Head of caudate nucleus (tissue), 42 donors: ENCODE measurements around the gene RNF227.
"Not testable (repeated sequence)": the region's sequence is repeated elsewhere in the genome, so short reads cannot be mapped to it uniquely, and the experiment has no call there.

Source experiments
- DNase-seq, 42 donors: peaks; one replicate each; pipeline versions ENCODE4 v3.0.0 to v3.0.0-alpha.2; 2020 to 2021; ENCODE audit warnings: mixed read lengths in 7 of 42
- intact Hi-C: fragments of 100-400 bp; cut with DNase I; formaldehyde crosslinking; loops from one replicate; pipeline ENCODE4 v1.15.0; 2022

RNF227 gene

GRCh38 chr17:7915611-7916384, at the start of gene RNF227:
Gene RNF227 (minus strand): TSS chr17:7916289. CDS start chr17:7916195, 94 bp downstream.
- intact Hi-C loops = loop anchor here (2.0 kb wide), 1 partner anchor 17 kb away; the partner anchor contains the start of gene CNTROB
- DNase-seq = peak; percentile 62 to 93 (median 86)

- intact Hi-C loops = no loop called here
These were observed 45.3 kb upstream of the RNF227 start for GRCh38 chr17:7961421-7961820.

GRCh38 chr17:7959503-7960253, 43.6 kb upstream of the RNF227 start:
- DNase-seq = no peak
- intact Hi-C loops = no loop called here

More at GRCh38 chr17:7961421-7961820, 45.3 kb upstream of the RNF227 start:
- DNase-seq = no peak

- intact Hi-C loops = no loop called here
- peak in 10 of 42 donors; percentile 9 to 30 (median 16) for DNase-seq
These were observed 40.3 kb upstream of the RNF227 start for GRCh38 chr17:7956228-7956965.

GRCh38 chr17:7955414-7956227, 39.5 kb upstream of the RNF227 start:
- intact Hi-C loops = no loop called here
- DNase-seq = peak in 32 of 42 donors; percentile 7 to 85 (median 51)

GRCh38 chr17:7953266-7953665, 37.2 kb upstream of the RNF227 start:
- intact Hi-C loops, DNase-seq: not testable (repeated sequence)

GRCh38 chr17:7951143-7951792, 35.2 kb upstream of the RNF227 start:
- no peak for DNase-seq

GRCh38 chr17:7950578-7950977, 34.5 kb upstream of the RNF227 start:
- DNase-seq = no peak
- intact Hi-C loops = no loop called here

More at GRCh38 chr17:7951143-7951792, 35.2 kb upstream of the RNF227 start:
- intact Hi-C loops = no loop called here

- DNase-seq = peak in 1 of 42 donors; percentile 18
- intact Hi-C loops = no loop called here
These were observed 31.6 kb upstream of the RNF227 start for GRCh38 chr17:7947651-7948050.

GRCh38 chr17:7946441-7946840, 30.4 kb upstream of the RNF227 start:
- intact Hi-C loops = no loop called here

GRCh38 chr17:7945651-7946050, 29.6 kb upstream of the RNF227 start:
- no peak for DNase-seq
- intact Hi-C loops = no loop called here

More at GRCh38 chr17:7946441-7946840, 30.4 kb upstream of the RNF227 start:
- peak in 1 of 42 donors; percentile 22 for DNase-seq

- intact Hi-C loops = no loop called here
- DNase-seq = peak in 1 of 42 donors; percentile 27
These were observed 28.2 kb upstream of the RNF227 start for GRCh38 chr17:7944326-7944725.

- intact Hi-C loops = no loop called here
- peak in 1 of 42 donors; percentile 27 for DNase-seq
These were observed 27.2 kb upstream of the RNF227 start for GRCh38 chr17:7943291-7943690.

GRCh38 chr17:7940743-7941142, 24.7 kb upstream of the RNF227 start:
- intact Hi-C loops = no loop called here
- peak in 1 of 42 donors; percentile 4 for DNase-seq

GRCh38 chr17:7940034-7940433, 23.9 kb upstream of the RNF227 start:
- intact Hi-C loops = no loop called here
- no peak for DNase-seq

- peak in 9 of 42 donors; percentile 12 to 60 (median 38) for DNase-seq
- intact Hi-C loops = no loop called here
These were observed 19.8 kb upstream of the RNF227 start for GRCh38 chr17:7935859-7936258.

GRCh38 chr17:7932949-7933348, 16.9 kb upstream of the RNF227 start:
- peak in 4 of 42 donors; percentile 8 to 43 (median 14) for DNase-seq
- intact Hi-C loops = loop anchor here (2.0 kb wide), 1 partner anchor 18 kb away; no protein-coding TSS in a partner anchor

GRCh38 chr17:7932483-7932891, 16.4 kb upstream of the RNF227 start:
- DNase-seq = peak in 21 of 42 donors; percentile 7 to 57 (median 27)
- intact Hi-C loops = loop anchor here (2.0 kb wide), 1 partner anchor 18 kb away; no protein-coding TSS in a partner anchor
